Kasumi-1 (cell line): ENCODE data around the gene PDE7B.
"Not testable (repeated sequence)": the region's sequence is repeated elsewhere in the genome, so short reads cannot be mapped to it uniquely, and the experiment has no call there.

ENCODE experiments used
- DNase-seq, 2 experiments: peaks; one replicate each; lab custom pipeline; 2025; lab: John Stamatoyannopoulos, UW

The PDE7B gene

DNA sequence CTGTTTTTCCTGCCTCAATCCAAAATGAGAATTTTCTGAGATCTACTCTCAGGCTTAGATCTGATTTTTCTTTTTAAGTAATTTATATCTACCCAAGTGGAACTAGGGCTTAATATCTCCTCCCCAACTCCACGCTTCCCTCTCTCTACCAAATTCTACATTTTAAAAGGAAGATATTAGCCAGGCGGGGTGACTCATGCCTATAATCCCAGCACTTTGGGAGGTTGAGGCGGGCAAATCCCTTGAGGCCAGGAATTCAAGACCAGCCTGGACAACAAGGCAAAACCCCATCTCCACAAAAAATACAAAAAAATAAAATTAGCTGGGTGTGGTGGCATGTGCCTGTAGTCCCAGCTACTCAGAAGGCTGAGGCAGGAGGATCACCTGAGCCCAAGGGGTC, 337.6 kb downstream of the PDE7B start:
- no peak for DNase-seq

GRCh38 chr6:136191606-136192312, 340.3 kb downstream of the PDE7B start:
- no peak for DNase-seq

DNA sequence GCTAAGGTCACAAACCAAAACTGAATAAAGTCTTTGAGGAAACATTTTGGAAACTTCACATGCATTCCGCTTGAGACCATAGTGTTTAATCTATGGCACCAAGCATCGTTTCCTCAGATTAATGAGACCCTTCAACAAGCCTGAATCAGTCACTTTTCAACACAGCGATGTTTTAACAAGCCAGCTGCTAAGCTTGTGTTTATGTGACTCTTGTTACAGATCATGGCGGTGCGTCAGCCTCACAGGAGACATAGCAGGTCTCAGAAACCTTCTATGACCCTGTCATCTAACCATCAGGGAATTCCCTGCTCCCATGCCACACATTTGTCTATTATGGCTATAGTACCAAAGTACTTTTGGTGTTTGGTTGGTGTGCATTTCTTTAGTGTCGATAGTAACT, 341.4 kb downstream of the PDE7B start:
- DNase-seq = no peak

GRCh38 chr6:136201732-136202131, 350.2 kb downstream of the PDE7B start:
- DNase-seq = no peak

GRCh38 chr6:136208783-136209182, 357.3 kb downstream of the PDE7B start:
- DNase-seq = no peak

DNA sequence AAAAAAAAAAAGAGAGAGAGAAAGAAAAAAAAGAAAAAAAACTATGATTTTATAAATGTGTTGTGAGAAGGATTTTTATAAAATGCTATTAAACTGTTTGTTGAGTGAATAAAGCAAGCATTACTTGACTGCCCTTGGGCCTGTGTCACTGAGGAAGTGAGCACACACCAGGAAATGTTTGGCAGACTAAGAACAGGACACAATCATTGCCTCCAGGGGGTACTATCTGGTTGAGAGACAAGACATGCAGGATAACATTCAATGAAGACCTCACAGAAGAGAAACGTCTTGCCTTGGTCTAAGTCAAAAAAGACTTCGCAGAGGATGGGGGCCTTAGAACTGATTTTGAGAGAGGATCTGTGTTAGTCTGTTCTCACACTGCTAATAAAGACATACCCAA, 358.0 kb downstream of the PDE7B start:
- no peak for DNase-seq

DNA sequence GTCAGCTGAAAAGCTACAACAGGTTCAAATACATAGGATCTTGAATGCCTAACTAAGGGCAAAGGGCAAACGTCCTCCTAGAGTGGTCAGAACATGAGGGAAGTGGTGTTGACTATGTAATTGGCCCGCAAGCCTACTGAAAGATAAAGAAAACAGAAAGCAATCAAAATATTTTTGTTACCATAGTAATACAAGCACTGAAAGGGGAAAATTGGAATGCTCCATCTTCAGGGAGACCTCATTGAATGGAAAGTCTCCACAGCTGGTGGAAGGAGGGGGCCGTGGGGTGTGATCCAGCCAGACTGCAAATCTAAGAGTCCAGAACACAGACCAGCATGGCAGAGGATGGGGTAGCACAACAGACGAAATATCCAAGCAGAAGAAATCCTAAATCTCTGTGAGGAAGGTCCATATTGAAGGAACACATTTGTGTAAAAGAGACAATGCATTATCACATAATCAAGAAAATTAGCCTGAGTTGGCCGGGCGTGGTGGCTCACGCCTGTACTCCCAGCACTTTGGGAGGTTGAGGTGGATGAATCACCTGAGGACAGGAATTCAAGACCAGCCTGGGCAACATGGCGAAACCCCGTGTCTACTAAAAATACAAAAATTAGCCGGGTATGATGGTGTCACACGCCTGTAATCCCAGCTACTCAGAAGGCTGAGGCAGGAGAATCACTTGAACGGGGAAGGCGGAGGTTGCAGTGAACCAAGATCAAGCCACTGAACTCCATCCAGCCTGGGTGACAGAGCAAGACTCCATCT, 359.1 kb downstream of the PDE7B start:
- no peak for DNase-seq

DNA sequence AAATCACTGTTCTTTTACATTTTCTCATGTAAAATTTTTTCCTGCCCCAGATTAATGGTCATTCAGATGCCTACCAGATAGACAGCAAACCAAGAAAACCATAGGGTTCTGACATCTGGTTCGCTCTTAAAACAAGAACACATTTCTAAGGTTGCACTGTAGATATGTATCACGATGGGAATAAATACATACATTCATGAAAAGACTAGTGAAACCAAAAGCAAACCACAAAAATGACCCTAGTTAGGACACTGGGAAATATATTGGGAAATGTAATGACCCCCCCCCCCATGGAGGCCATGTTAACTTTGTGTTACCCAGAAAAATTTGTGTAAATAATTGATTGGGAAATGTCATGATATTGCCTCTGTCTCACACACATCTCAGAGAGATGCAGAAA, 361.1 kb downstream of the PDE7B start:
- no peak for DNase-seq

- DNase-seq = no peak
Observed at GRCh38 chr6:136213012-136213539, 361.6 kb downstream of the PDE7B start.

DNA sequence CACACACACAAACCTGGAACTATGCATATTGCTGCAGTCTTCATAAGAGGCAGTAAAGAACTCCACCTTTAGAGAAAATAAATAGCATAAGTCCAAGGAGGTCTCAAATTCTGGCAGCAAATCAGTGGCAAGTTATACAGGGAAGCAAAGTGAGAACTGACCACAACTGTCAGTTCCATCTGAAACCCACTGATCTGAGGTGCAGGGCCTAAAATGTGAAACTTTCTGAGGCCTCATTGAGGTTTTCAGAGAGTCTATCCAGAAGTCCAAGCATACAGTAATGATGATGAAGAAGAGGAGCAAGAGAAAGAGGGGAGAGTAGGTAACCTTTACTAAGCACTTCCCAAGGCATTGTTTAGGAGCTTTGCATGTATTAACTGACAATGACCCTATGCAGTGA, 362.4 kb downstream of the PDE7B start:
- DNase-seq = no peak

DNA sequence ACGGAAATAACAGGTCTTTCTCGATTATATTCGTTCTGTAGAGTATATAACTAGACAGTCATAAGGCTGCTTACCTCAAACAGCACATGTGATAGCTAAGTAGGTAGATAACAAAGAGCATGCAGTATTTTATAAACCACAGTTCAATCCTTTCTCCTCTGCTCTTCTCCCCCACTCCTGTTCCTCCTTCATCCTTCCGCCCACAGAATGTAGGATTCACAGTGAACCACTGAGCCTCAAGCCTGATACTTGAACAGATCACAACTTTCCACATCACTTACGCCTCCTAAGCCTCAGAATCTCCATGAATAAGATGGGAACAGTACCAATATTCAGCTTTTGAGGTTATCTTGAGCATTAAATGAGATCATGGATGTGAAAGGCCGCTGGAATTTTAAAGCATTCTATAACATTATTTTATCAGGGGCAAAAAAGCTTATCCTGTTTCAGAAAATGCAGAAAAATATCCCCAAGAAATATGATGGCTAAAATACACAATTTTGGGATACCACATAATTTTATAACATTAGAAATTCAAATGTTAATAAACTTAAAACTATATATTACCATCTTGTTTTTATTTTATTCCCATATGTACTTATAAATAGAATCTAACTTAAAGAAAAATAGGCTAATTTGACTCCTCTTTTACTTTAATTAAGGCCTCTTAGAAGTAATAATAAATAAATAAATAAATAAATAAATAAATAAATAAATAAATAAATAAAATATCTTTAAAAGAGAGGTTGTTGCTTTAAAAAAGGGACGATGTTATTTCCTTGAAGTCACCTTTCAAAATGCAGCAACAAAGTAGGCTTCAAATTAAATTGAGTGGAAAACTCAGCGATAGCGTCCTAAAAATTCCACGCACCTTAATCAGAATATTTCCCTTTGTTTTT, 365.3 kb downstream of the PDE7B start:
- DNase-seq = no peak

DNA sequence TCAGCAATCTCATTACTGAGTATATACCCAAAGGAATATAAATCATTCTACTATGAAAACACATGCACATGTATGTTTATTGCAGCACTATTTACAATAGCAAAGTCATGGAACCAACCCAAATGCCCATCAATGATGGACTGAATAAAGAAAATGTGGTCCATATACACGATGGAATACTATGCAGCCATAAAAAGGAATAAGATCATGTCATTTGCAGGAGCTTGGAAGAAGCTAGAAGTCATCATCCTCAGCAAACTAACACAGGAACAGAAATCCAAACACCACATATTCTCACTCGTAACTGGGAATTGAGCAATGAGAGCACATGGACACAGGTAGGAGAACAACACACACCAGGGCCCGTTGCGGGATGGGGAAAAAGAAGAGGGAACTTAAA, 373.5 kb downstream of the PDE7B start:
- not testable (repeated sequence) for DNase-seq

GRCh38 chr6:136225496-136225895, 374.0 kb downstream of the PDE7B start:
- no peak for DNase-seq

- peak; percentile 74 to 82 for DNase-seq
Observed at GRCh38 chr6:136226027-136226673, 374.6 kb downstream of the PDE7B start.

DNA sequence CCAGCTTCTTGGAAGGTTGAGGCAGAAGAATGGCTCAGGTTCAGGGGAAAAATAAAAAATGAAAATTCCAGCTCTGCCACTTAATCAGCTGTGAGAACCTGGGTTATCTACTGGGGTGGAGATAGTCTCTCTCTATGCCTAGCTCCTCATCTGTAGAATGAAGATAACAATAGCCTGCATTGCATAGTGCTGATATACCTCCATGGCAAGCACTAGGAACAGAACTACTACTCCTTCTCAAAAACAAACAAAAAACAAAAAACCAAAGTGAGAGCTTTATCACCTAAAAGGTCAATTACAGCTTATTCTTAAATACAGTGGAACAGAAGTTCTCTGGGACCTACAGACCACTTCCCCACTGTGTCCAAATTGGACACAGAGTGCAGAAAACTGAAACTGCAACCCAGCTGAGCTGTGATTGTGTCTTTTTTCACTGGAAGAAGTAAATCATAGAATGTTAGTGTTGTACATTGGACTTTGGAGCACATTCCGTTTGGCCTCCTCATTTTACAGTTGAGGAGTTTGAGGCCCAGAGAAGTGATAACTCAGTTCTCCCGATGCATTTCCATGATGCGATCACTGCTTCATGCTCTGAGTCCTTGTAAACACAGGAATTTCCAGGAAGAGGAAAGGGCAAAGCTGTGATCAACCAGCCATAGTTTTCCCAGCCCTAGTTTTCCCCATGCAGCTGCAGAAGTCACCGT, 375.3 kb downstream of the PDE7B start:
- no peak for DNase-seq

- peak; percentile 20 to 51 for DNase-seq
Observed at GRCh38 chr6:136228814-136229213, 377.3 kb downstream of the PDE7B start.

DNA sequence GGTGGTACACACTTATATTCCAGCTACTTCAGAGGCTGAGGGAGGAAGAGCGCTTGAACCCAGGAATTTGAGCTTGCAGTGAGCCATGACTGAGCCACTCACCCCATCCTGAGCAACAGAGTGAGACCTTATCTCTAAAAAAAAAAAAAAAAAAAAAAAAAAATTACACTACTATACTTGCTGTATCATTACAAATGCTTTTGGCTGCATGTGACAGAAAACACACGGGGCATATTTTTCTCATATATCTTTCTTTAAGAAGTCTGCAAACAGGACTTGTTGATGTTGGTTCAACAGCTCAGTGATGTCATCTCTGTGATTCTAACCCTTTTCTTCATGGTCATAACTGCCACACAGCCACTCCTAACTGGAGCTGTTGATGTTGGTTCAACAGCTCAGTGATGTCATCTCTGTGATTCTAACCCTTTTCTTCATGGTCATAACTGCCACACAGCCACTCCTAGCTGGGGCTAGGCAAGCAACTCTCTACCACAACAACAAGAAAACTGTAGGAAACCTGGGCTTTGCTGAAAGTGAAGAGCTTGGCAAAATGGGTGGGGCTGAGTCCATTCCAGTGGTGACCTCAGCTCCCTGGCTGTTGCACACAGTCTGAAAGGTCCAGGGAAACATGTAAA, 378.8 kb downstream of the PDE7B start:
- DNase-seq = no peak

- DNase-seq = no peak
Observed at GRCh38 chr6:136232701-136233100, 381.2 kb downstream of the PDE7B start.

DNA sequence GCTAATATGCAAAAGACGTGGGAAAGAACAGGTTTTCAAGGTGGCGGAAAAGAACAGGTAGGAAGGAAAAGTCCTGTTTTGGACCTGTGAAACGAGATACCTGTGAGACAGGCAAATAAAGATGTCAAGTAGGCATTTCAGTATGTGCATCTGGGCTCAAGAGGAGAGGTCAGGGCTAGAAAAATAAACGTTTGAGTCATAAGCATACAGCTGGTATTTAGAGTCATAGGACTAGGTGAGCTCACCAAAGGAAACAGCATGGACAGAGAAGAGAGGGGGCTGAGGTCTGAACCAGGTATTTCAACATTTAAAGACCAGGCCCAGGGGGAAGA, 383.7 kb downstream of the PDE7B start:
- DNase-seq = no peak

GRCh38 chr6:136236466-136237293, 385.2 kb downstream of the PDE7B start:
- peak; percentile 59 to 63 for DNase-seq
